Left hindlimb (tissue), 1 donor: ENCODE measurements around the gene COL4A1.

Source experiments
- DNase-seq: peaks from one replicate; pipeline ENCODE4 v3.0.0-alpha.2; 2018

Gene COL4A1

GRCh38 chr13:110306340-110306959 lies 507 bp downstream of the COL4A1 start:
- no peak for DNase-seq

- no peak for DNase-seq
These were observed 1.0 kb downstream of the COL4A1 start for GRCh38 chr13:110305949-110306339.

GRCh38 chr13:110305544-110305943 lies 1.4 kb downstream of the COL4A1 start:
- DNase-seq, result no peak

GRCh38 chr13:110305001-110305400 lies 2.0 kb downstream of the COL4A1 start:
- no peak for DNase-seq

- no peak for DNase-seq
These were observed 2.7 kb downstream of the COL4A1 start for GRCh38 chr13:110304256-110304655.

GRCh38 chr13:110303644-110304043 lies 3.3 kb downstream of the COL4A1 start:
- no peak for DNase-seq

- no peak for DNase-seq
These were observed 4.0 kb downstream of the COL4A1 start for GRCh38 chr13:110302997-110303396.

- no peak for DNase-seq
These were observed 5.1 kb downstream of the COL4A1 start for GRCh38 chr13:110301606-110302553.

GRCh38 chr13:110301083-110301482 lies 5.9 kb downstream of the COL4A1 start:
- DNase-seq, result no peak

GRCh38 chr13:110300090-110300815 lies 6.7 kb downstream of the COL4A1 start:
- DNase-seq, result no peak

- DNase-seq, result no peak
These were observed 7.6 kb downstream of the COL4A1 start for GRCh38 chr13:110299283-110299840.

GRCh38 chr13:110298505-110299282 lies 8.3 kb downstream of the COL4A1 start:
- no peak for DNase-seq

GRCh38 chr13:110297766-110298504 lies 9.0 kb downstream of the COL4A1 start:
- no peak for DNase-seq

GRCh38 chr13:110297011-110297410 lies 9.9 kb downstream of the COL4A1 start:
- no peak for DNase-seq

GRCh38 chr13:110294622-110295021 lies 12.3 kb downstream of the COL4A1 start:
- no peak for DNase-seq

GRCh38 chr13:110294146-110294545 lies 12.8 kb downstream of the COL4A1 start:
- no peak for DNase-seq

- DNase-seq, result no peak
These were observed 13.3 kb downstream of the COL4A1 start for GRCh38 chr13:110293649-110294048.

GRCh38 chr13:110293037-110293436 lies 13.9 kb downstream of the COL4A1 start:
- DNase-seq, result no peak

- DNase-seq, result no peak
These were observed 15.7 kb downstream of the COL4A1 start for GRCh38 chr13:110291286-110291685.

- no peak for DNase-seq
These were observed 16.1 kb downstream of the COL4A1 start for GRCh38 chr13:110290826-110291225.

GRCh38 chr13:110290153-110290552 lies 16.8 kb downstream of the COL4A1 start:
- no peak for DNase-seq

- DNase-seq, result no peak
These were observed 17.3 kb downstream of the COL4A1 start for GRCh38 chr13:110289661-110290060.
